Middle frontal gyrus (tissue), 1 donor: ENCODE data around the gene MSANTD1.

Source experiments
- DNase-seq: peaks from one replicate; pipeline ENCODE4 v3.0.0-alpha.2; 2015; ENCODE audit warnings: low spot score; ENCODE audit errors: extremely low spot score

MSANTD1 gene

DNA sequence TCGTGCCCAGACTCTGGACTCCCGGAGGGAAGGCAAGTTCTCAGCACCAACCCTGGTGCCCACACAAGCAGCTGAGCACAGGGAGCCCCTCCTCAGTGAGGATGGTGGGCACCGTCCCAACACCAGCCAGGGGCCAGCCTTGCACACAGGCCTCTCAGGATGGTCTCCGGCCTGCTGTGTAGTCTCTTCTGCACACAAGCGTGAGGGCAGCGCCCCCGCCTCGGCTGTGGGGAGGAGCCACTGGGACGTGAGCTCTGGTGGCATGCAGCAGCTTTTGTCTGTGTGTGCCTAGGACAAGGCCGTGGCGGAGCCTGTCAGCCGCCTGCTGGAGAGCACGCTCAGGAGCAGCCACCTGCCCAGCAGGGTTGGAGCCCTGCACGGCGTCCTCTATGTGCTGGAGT lies 16.1 kb upstream of the MSANTD1 start:
- no peak for DNase-seq

GRCh38 chr4:3233391-3234071 lies 15.4 kb upstream of the MSANTD1 start:
- no peak for DNase-seq

- DNase-seq: no peak
Observed at GRCh38 chr4:3234171-3235029, 14.6 kb upstream of the MSANTD1 start.

DNA sequence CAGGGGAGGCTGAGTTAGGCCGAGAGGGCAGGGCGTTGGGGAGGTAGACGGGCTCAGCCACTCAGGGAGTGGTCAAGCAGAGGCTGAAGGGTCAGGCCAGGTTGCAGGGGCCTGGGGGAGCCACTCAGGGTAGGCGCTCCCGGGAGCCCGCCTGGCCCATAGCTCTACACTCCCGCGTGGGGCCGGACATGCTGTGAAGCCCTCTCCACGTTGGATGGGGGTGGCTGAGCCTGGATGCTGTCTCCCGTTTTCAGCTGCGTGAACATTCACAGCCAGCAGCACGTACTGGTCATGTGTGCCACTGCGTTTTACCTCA lies 14.0 kb upstream of the MSANTD1 start:
- no peak for DNase-seq

GRCh38 chr4:3235581-3235980 lies 13.4 kb upstream of the MSANTD1 start:
- DNase-seq: no peak

DNA sequence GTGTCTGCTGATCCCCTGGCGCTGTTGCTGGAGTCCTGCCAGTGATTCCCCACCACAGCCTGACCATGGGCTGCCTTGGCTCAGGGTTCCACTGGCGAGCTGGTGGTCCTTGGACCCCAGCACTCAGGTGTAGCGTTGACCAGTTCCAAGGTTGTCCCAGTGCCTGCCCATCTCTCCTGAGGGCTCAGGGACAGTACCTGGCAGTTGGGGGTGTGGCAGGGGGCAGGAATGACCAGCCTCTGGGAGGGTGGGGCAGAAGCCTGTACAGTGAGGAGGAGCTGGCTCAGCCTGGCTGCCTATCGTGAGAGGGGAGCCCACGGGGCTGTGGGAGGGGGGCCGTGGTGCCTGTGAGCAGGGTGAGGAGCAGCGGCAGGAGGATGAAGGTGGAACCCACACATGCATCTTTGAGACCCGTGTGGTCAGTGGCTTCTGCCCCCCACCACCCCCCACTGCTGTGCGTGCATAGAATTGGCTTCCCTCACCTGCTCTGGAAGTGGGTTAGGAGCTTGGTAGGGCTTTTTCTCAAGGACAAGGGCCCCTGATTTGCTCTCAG lies 12.6 kb upstream of the MSANTD1 start:
- DNase-seq: no peak

- DNase-seq: no peak
Observed at GRCh38 chr4:3237266-3237665, 11.7 kb upstream of the MSANTD1 start.

DNA sequence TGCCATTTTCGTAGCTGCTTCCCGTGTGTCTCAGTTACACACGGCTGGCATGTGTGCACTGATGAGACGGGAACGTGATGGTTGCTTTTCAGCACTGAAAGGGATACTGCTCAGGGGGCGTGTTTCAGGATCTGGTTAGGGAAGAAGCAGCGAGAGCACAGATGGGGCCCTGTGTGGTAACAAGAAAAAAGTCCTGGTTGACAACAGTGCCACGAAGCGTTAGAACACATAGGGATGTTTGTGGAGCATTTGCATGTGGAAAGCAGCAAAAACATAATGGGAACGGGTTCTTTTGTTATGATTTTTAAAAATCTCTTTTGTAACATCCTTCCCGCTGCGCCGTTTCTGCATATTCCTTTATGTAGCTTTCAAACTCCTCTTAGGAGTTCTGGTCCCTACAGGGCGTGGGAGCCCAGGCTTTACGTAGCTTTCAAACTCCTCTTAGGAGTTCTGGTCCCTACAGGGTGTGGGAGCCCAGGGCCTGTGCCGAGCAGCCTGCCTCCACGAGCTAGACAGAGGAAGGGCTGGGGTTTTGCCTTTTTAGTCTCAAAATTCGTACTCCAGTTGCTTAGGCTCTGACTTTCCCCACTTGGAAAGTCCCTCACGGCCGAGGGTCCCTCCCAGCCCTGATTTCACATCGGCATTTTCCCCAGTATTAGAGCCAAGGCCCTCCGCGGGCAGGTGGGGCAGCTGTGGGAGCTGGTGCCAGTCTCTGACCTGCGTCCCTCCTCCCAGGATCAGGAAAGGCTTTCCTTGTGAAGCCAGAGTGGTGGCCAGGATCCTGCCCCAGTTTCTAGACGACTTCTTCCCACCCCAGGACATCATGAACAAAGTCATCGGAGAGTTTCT lies 11.0 kb upstream of the MSANTD1 start:
- DNase-seq: no peak

GRCh38 chr4:3238721-3239120 lies 10.2 kb upstream of the MSANTD1 start:
- DNase-seq: no peak

GRCh38 chr4:3239303-3239702 lies 9.7 kb upstream of the MSANTD1 start:
- DNase-seq: no peak

DNA sequence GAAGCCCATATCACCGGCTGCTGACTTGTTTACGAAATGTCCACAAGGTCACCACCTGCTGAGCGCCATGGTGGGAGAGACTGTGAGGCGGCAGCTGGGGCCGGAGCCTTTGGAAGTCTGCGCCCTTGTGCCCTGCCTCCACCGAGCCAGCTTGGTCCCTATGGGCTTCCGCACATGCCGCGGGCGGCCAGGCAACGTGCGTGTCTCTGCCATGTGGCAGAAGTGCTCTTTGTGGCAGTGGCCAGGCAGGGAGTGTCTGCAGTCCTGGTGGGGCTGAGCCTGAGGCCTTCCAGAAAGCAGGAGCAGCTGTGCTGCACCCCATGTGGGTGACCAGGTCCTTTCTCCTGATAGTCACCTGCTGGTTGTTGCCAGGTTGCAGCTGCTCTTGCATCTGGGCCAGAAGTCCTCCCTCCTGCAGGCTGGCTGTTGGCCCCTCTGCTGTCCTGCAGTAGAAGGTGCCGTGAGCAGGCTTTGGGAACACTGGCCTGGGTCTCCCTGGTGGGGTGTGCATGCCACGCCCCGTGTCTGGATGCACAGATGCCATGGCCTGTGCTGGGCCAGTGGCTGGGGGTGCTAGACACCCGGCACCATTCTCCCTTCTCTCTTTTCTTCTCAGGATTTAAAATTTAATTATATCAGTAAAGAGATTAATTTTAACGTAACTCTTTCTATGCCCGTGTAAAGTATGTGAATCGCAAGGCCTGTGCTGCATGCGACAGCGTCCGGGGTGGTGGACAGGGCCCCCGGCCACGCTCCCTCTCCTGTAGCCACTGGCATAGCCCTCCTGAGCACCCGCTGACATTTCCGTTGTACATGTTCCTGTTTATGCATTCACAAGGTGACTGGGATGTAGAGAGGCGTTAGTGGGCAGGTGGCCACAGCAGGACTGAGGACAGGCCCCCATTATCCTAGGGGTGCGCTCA lies 8.7 kb upstream of the MSANTD1 start:
- no peak for DNase-seq

DNA sequence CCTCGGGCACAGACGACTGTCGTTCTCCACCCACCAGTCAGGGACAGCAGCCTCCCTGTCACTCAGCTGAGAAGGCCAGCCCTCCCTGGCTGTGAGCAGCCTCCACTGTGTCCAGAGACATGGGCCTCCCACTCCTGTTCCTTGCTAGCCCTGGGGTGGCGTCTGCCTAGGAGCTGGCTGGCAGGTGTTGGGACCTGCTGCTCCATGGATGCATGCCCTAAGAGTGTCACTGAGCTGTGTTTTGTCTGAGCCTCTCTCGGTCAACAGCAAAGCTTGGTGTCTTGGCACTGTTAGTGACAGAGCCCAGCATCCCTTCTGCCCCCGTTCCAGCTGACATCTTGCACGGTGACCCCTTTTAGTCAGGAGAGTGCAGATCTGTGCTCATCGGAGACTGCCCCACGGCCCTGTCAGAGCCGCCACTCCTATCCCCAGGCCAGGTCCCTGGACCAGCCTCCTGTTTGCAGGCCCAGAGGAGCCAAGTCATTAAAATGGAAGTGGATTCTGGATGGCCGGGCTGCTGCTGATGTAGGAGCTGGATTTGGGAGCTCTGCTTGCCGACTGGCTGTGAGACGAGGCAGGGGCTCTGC lies 7.9 kb upstream of the MSANTD1 start:
- DNase-seq: no peak

GRCh38 chr4:3241898-3242524 lies 6.9 kb upstream of the MSANTD1 start:
- no peak for DNase-seq

DNA sequence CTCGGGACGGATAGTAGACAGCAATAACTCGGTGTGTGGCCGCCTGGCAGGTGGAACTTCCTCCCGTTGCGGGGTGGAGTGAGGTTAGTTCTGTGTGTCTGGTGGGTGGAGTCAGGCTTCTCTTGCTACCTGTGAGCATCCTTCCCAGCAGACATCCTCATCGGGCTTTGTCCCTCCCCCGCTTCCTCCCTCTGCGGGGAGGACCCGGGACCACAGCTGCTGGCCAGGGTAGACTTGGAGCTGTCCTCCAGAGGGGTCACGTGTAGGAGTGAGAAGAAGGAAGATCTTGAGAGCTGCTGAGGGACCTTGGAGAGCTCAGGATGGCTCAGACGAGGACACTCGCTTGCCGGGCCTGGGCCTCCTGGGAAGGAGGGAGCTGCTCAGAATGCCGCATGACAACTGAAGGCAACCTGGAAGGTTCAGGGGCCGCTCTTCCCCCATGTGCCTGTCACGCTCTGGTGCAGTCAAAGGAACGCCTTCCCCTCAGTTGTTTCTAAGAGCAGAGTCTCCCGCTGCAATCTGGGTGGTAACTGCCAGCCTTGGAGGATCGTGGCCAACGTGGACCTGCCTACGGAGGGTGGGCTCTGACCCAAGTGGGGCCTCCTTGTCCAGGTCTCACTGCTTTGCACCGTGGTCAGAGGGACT lies 5.7 kb upstream of the MSANTD1 start:
- DNase-seq: no peak

GRCh38 chr4:3244002-3244401 lies 5.0 kb upstream of the MSANTD1 start:
- DNase-seq: no peak

- no peak for DNase-seq
Observed at GRCh38 chr4:3244747-3245146, 4.2 kb upstream of the MSANTD1 start.

DNA sequence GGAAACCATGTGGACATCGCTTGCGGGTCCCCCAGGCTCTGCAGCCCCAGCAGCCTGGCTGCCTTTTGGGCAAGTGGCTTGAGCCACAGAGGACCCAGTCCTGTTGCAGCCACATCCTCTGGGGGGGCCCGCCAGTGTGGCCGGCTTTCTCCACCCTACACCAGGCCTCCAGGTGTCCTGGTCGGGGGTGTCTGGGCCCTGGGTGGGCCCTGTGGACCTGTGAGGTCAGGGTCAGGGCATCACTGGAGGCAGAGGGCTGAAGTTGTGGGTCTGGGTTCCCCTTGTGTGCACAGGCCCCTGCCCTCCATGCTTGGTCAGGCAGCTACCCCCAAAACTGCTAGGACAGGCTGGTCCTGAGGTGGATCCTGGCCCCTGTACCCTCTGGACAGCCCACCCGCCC lies 3.3 kb upstream of the MSANTD1 start:
- no peak for DNase-seq

- no peak for DNase-seq
Observed at GRCh38 chr4:3246458-3247398, 2.2 kb upstream of the MSANTD1 start.
